ENCODE results near the gene OVOL1. TPM values are rescaled to one million over a fixed set of nuclear protein-coding genes. Genes with fewer than 3 reads are reported as not detected.

The OVOL1 gene
- total RNA-seq, 2 experiments from 2014 or later = 0.20 to 0.52 TPM

- H3K27me3 Mint-ChIP-seq = peaks cover 68% of the 10 kb centered on the region
Observed at GRCh38 chr11:65787649-65788622, 1.1 kb downstream of the OVOL1 start.

DNA sequence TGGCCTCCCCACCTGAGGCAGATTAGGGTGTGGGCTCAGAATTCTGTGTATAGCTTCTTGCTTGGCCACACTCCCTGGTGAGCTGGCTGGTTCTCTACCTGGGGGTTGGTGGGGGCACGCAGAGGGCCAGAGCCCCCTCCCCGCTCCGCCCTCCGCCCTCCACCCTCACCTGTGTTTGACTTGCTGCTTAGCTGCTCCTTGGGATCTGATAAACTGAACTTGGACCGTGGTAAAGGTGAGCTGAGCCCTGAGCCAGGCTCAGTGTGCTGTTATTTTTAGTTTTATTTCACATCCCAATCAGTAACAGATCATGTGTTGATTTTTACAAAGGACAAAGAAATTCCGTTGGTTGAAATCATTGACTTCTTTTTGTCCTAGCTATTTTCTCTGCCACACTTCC, 2.0 kb downstream of the OVOL1 start:
- H3K4me3 Mint-ChIP-seq = peak overlapping the region; percentile 83
- CTCF ChIA-PET = interaction anchor here (1.8 kb wide), 1 partner anchor 9 kb away, joined by 10 read pairs; no protein-coding TSS in a partner anchor

More at GRCh38 chr11:65787649-65788622, 1.1 kb downstream of the OVOL1 start:
- Histone ChIP-seq H3K4me1 (ENCODE audit: insufficient read depth, low read length) (peaks cover 52% of the 10 kb centered on the region), H3K27ac (ENCODE audit: low read depth in 1 of 2, low read length in 2 of 2) (no peak overlapping the region), H3K36me3 (ENCODE audit: insufficient read depth, low read length) (no peaks in the 10 kb centered on the region), H3K9me3 (ENCODE audit: control insufficient read depth in 1 of 2, insufficient read depth in 1 of 2, low read length in 2 of 2) (peaks cover 0 to 14% of the 10 kb centered on the region in 2 experiments), H3K4me3 (ENCODE audit: low read length) (peak overlapping the region; percentile 19), H3K27me3 (ENCODE audit: control insufficient read depth in 1 of 2, insufficient read depth in 2 of 2, low read length in 2 of 2) (peaks cover 42 to 47% of the 10 kb centered on the region in 2 experiments)
- Mint-ChIP-seq H3K9me3 (no peaks in the 10 kb centered on the region), H3K27ac (no peak overlapping the region), H3K36me3 (ENCODE audit: low read depth) (no peaks in the 10 kb centered on the region), H3K4me1 (ENCODE audit: low read depth) (peaks cover 24% of the 10 kb centered on the region), H3K4me3 (peak overlapping the region; percentile 83)
- DNase-seq (no peak), ATAC-seq (ENCODE audit: poor library complexity) (peak; percentile 22)
- POLR2A ChIA-PET = interaction anchor here (1.7 kb wide), 1 partner anchor 8 kb away, joined by 9 read pairs; the partner anchor contains the start of gene AP5B1
- intact Hi-C loops (cut with DNase I, micrococcal nuclease) = no loop called here
- TF ChIP-seq CTCF (IDR thresholded peaks at IDR 0.05) = no peak
- CTCF ChIA-PET = interaction anchor here (1.8 kb wide), 1 partner anchor 8 kb away, joined by 10 read pairs; no protein-coding TSS in a partner anchor

More for the DNA sequence above, 2.0 kb downstream of the OVOL1 start:
- H3K4me1 ChIP-seq (ENCODE audit: insufficient read depth, low read length) = peaks cover 52% of the 10 kb centered on the region
- H3K27ac Mint-ChIP-seq = no peak overlapping the region
- peaks cover 68% of the 10 kb centered on the region for H3K27me3 Mint-ChIP-seq
- H3K9me3 Mint-ChIP-seq = no peaks in the 10 kb centered on the region
- intact Hi-C loops (cut with DNase I, micrococcal nuclease) = no loop called here
- H3K27me3 ChIP-seq (ENCODE audit: control insufficient read depth in 1 of 2, insufficient read depth in 2 of 2, low read length in 2 of 2) = peaks cover 42 to 47% of the 10 kb centered on the region in 2 experiments
- peaks cover 0 to 14% of the 10 kb centered on the region in 2 experiments for H3K9me3 ChIP-seq (ENCODE audit: control insufficient read depth in 1 of 2, insufficient read depth in 1 of 2, low read length in 2 of 2)
- no peak overlapping the region for H3K4me3 ChIP-seq (ENCODE audit: low read length)
- H3K27ac ChIP-seq (ENCODE audit: low read depth in 1 of 2, low read length in 2 of 2) = no peak overlapping the region
- no peak for TF ChIP-seq CTCF (IDR thresholded peaks at IDR 0.05)
- peaks cover 24% of the 10 kb centered on the region for H3K4me1 Mint-ChIP-seq (ENCODE audit: low read depth)
- no peak for DNase-seq
- no peak for ATAC-seq (ENCODE audit: poor library complexity)
- POLR2A ChIA-PET = interaction anchor here (1.7 kb wide), 1 partner anchor 9 kb away, joined by 9 read pairs; the partner anchor contains the start of gene AP5B1
- no peaks in the 10 kb centered on the region for H3K36me3 ChIP-seq (ENCODE audit: insufficient read depth, low read length)
- no peaks in the 10 kb centered on the region for H3K36me3 Mint-ChIP-seq (ENCODE audit: low read depth)

Measured in CD4-positive, alpha-beta T cell (primary cell).